Testis (tissue), 3 donors: ENCODE data around the gene N4BP2. TPM values are rescaled to one million over a fixed set of nuclear protein-coding genes. Genes with fewer than 3 reads are reported as not detected.

Experiments
- DNase-seq: peaks from one replicate; pipeline ENCODE4 v3.0.0-alpha.2; 2019
- H3K27ac ChIP-seq, 2 donors: fragments of 200-600 bp; sonication (generic); one replicate each; pipeline ENCODE4 v1.5.1; 2019
- H3K27me3 ChIP-seq: fragments of 200-600 bp; sonication (generic); one replicate; pipeline ENCODE4 v1.5.1; 2019
- H3K36me3 ChIP-seq: fragments of 200-600 bp; sonication (generic); one replicate; pipeline ENCODE4 v1.5.1; 2017; ENCODE audit warnings: low read depth; ENCODE audit errors: missing control alignments
- H3K4me1 ChIP-seq: fragments of 200-600 bp; sonication (generic); one replicate; pipeline ENCODE4 v1.5.1; 2019
- H3K4me3 ChIP-seq, 2 donors: fragments of 200-600 bp; sonication (generic); one replicate each; pipeline ENCODE4 v1.5.1; 2017 to 2019
- H3K9me3 ChIP-seq: fragments of 200-600 bp; sonication (generic); one replicate; pipeline ENCODE4 v1.5.1; 2017
- CTCF ChIP-seq, 3 experiments: fragments of 450-650 bp in 2 of 3; fragments of 200-600 bp in 1 of 3; sonication (generic) in 1 of 3; IDR thresholded peaks; one replicate each; pipeline ENCODE4 v1.5.1; 2016 to 2019; ENCODE audit warnings: antibody characterized with exemption in 3 of 3, mild to moderate bottlenecking in 2 of 3, moderate library complexity in 1 of 3
- POLR2A ChIP-seq: fragments of 450-650 bp; IDR thresholded peaks from one replicate; pipeline ENCODE4 v1.6.1; 2017; ENCODE audit warnings: antibody characterized with exemption, mild to moderate bottlenecking, moderate library complexity
- WGBS, 2 donors: methylation state at CpG; one replicate each; pipeline ENCODE4 v1.1.5; 2018; 5-methylcytosine and 5-hydroxymethylcytosine counted together
- intact Hi-C: fragments of 100-400 bp; cut with DNase I; formaldehyde crosslinking; loops from one replicate; pipeline ENCODE4 v1.15.1; 2023; ENCODE audit warnings: low total_unique reads
- polyA plus RNA-seq: library from polyadenylated mRNA; stranded (reverse); fragments of 350-450 nt; fragmentation: Illumina TruSeq; extraction: RNeasy Lipid Tissue Mini Kit (QIAGEN cat#74804); gene quantifications from one replicate; pipeline ENCODE4 v1.2.3, GENCODE V29; 2014; ENCODE audit warnings: low read depth, low replicate concordance; ENCODE audit not compliant: insufficient read depth
- total RNA-seq, 2 donors: library from RNA; depleted of rRNA; stranded (reverse); fragments of >200 nt; gene quantifications; one replicate each; pipeline ENCODE4 v1.2.3, GENCODE V29; 2016

The N4BP2 gene
- total and polyA plus RNA-seq, 3 donors from 2014 or later: 3.9 to 14.6 (median 8.5) TPM

GRCh38 chr4:40057586-40058091, 989 bp downstream of the N4BP2 start:
- Histone ChIP-seq H3K27ac (peak overlapping the region; percentile 99 to 100), H3K9me3 (no peaks in the 10 kb centered on the region), H3K4me1 (peaks cover 6% of the 10 kb centered on the region), H3K36me3 (no peaks in the 10 kb centered on the region), H3K27me3 (no peaks in the 10 kb centered on the region), H3K4me3 (peak overlapping the region; percentile 90 to 96)
- no peak for TF ChIP-seq POLR2A
- TF ChIP-seq CTCF (IDR thresholded peaks at IDR 0.05): no peak
- WGBS, 2 donors: 0 to 1% methylated on average over 13 of the region's 13 CpGs
- DNase-seq: peak; percentile 92
- intact Hi-C loops: no loop called here

GRCh38 chr4:40058121-40058520, 1.5 kb downstream of the N4BP2 start:
- no peaks in the 10 kb centered on the region for H3K27me3 ChIP-seq
- intact Hi-C loops: no loop called here
- no peaks in the 10 kb centered on the region for H3K9me3 ChIP-seq
- 1 to 2% methylated on average over 9 of the region's 9 CpGs for WGBS, 2 donors
- peak overlapping the region; percentile 90 to 96 for H3K4me3 ChIP-seq
- no peak for TF ChIP-seq POLR2A
- TF ChIP-seq CTCF (IDR thresholded peaks at IDR 0.05): no peak
- peak overlapping the region; percentile 99 to 100 for H3K27ac ChIP-seq
- H3K4me1 ChIP-seq: peaks cover 6% of the 10 kb centered on the region
- no peak for DNase-seq
- no peaks in the 10 kb centered on the region for H3K36me3 ChIP-seq

GRCh38 chr4:40058854-40059253, 2.2 kb downstream of the N4BP2 start:
- intact Hi-C loops: no loop called here
- no peaks in the 10 kb centered on the region for H3K9me3 ChIP-seq
- no peak overlapping the region for H3K4me3 ChIP-seq
- 32 to 36% methylated on average over 14 of the region's 14 CpGs for WGBS, 2 donors
- peaks cover 6% of the 10 kb centered on the region for H3K4me1 ChIP-seq
- peak overlapping the region in 1 of 2 donors; percentile 99 for H3K27ac ChIP-seq
- peak; percentile 59 for DNase-seq
- no peaks in the 10 kb centered on the region for H3K36me3 ChIP-seq
- no peak for TF ChIP-seq POLR2A
- no peak for TF ChIP-seq CTCF (IDR thresholded peaks at IDR 0.05)
- H3K27me3 ChIP-seq: no peaks in the 10 kb centered on the region

- intact Hi-C loops: no loop called here
- Histone ChIP-seq H3K36me3 (no peaks in the 10 kb centered on the region), H3K9me3 (no peaks in the 10 kb centered on the region), H3K4me3 (no peak overlapping the region), H3K4me1 (peaks cover 2% of the 10 kb centered on the region), H3K27ac (no peak overlapping the region), H3K27me3 (no peaks in the 10 kb centered on the region)
- WGBS, 2 donors: 71 to 80% methylated on average over 6 of the region's 6 CpGs
- DNase-seq: no peak
- TF ChIP-seq CTCF (IDR thresholded peaks at IDR 0.05) (no peak), POLR2A (no peak)
Observed at GRCh38 chr4:40059362-40059761, 2.7 kb downstream of the N4BP2 start.

GRCh38 chr4:40065010-40065409, 8.4 kb downstream of the N4BP2 start:
- intact Hi-C loops: no loop called here
- 87 to 90% methylated on average over 3 of the region's 3 CpGs for WGBS, 2 donors
- no peak for DNase-seq

More at GRCh38 chr4:40065010-40065409, 8.4 kb downstream of the N4BP2 start:
- Histone ChIP-seq H3K4me1 (no peaks in the 10 kb centered on the region), H3K27ac (no peak overlapping the region), H3K36me3 (no peaks in the 10 kb centered on the region), H3K27me3 (no peaks in the 10 kb centered on the region), H3K4me3 (no peak overlapping the region), H3K9me3 (no peaks in the 10 kb centered on the region)
- no peak for TF ChIP-seq CTCF (IDR thresholded peaks at IDR 0.05)
- TF ChIP-seq POLR2A: no peak
